ENCODE data around the gene CHAC2. TPM values are rescaled to one million over a fixed set of nuclear protein-coding genes. Genes with fewer than 3 reads are reported as not detected.

The CHAC2 gene
- total and polyA plus RNA-seq, 9 of the 15 experiments (the other 6 are each of a cell fraction or from before 2014, with no cell fraction given): 9.8 to 35.6 (median 18.2) TPM

GRCh38 chr2:53753041-53753440 is 14.6 kb upstream of the CHAC2 start:
- FAIRE-seq (no peak), ATAC-seq (no peak), DNase-seq (ENCODE audit: extremely low read depth in 1 of 4, low spot score in 3 of 4) (no peak)
- intact Hi-C loops (cut with micrococcal nuclease): no loop called here
- in situ Hi-C loops (cut with MboI): no loop called here
- H3K4me3 ChIP-seq: no peak overlapping the region
- H3K27me3 ChIP-seq (ENCODE audit: control insufficient read depth in 2 of 2, insufficient read depth in 2 of 2, low read length in 2 of 2): no peaks in the 10 kb centered on the region
- H2AFZ ChIP-seq (ENCODE audit: low read depth, low read length): no peak overlapping the region
- H3K4me1 ChIP-seq (replicated peaks in 1 of 2; ENCODE audit: control insufficient read depth in 2 of 2, insufficient read depth in 2 of 2, low read length in 2 of 2): no peaks in the 10 kb centered on the region
- H3K9me1 ChIP-seq (ENCODE audit: control insufficient read depth, insufficient read depth, low read length): no peaks in the 10 kb centered on the region
- H3K9me3 ChIP-seq (replicated peaks; ENCODE audit: control insufficient read depth, insufficient read depth, low read depth, low read length): no peaks in the 10 kb centered on the region
- no peak overlapping the region for H3K9ac ChIP-seq (ENCODE audit: insufficient read depth in 1 of 2, low read depth in 2 of 2, low read length in 2 of 2)
- ChIA-PET POLR2A (no interaction called here), CTCF (ENCODE audit: low intra/inter-chr PET ratio) (no interaction called here)
- BruUV-seq (replicated peaks): no TSS peak
- TF ChIP-seq ZNF57 (CRISPR knock-in tag; IDR thresholded peaks at IDR 0.05) (no peak), RBM15 (IDR thresholded peaks at IDR 0.05; ENCODE audit: insufficient read depth, low read length) (no peak), ZNF311 (CRISPR knock-in tag; IDR thresholded peaks at IDR 0.05) (no peak), NFE2L1 (tag; IDR thresholded peaks at IDR 0.05; ENCODE audit: borderline replicate concordance, low read depth) (no peak)
- TF ChIP-seq, protein P1, sequence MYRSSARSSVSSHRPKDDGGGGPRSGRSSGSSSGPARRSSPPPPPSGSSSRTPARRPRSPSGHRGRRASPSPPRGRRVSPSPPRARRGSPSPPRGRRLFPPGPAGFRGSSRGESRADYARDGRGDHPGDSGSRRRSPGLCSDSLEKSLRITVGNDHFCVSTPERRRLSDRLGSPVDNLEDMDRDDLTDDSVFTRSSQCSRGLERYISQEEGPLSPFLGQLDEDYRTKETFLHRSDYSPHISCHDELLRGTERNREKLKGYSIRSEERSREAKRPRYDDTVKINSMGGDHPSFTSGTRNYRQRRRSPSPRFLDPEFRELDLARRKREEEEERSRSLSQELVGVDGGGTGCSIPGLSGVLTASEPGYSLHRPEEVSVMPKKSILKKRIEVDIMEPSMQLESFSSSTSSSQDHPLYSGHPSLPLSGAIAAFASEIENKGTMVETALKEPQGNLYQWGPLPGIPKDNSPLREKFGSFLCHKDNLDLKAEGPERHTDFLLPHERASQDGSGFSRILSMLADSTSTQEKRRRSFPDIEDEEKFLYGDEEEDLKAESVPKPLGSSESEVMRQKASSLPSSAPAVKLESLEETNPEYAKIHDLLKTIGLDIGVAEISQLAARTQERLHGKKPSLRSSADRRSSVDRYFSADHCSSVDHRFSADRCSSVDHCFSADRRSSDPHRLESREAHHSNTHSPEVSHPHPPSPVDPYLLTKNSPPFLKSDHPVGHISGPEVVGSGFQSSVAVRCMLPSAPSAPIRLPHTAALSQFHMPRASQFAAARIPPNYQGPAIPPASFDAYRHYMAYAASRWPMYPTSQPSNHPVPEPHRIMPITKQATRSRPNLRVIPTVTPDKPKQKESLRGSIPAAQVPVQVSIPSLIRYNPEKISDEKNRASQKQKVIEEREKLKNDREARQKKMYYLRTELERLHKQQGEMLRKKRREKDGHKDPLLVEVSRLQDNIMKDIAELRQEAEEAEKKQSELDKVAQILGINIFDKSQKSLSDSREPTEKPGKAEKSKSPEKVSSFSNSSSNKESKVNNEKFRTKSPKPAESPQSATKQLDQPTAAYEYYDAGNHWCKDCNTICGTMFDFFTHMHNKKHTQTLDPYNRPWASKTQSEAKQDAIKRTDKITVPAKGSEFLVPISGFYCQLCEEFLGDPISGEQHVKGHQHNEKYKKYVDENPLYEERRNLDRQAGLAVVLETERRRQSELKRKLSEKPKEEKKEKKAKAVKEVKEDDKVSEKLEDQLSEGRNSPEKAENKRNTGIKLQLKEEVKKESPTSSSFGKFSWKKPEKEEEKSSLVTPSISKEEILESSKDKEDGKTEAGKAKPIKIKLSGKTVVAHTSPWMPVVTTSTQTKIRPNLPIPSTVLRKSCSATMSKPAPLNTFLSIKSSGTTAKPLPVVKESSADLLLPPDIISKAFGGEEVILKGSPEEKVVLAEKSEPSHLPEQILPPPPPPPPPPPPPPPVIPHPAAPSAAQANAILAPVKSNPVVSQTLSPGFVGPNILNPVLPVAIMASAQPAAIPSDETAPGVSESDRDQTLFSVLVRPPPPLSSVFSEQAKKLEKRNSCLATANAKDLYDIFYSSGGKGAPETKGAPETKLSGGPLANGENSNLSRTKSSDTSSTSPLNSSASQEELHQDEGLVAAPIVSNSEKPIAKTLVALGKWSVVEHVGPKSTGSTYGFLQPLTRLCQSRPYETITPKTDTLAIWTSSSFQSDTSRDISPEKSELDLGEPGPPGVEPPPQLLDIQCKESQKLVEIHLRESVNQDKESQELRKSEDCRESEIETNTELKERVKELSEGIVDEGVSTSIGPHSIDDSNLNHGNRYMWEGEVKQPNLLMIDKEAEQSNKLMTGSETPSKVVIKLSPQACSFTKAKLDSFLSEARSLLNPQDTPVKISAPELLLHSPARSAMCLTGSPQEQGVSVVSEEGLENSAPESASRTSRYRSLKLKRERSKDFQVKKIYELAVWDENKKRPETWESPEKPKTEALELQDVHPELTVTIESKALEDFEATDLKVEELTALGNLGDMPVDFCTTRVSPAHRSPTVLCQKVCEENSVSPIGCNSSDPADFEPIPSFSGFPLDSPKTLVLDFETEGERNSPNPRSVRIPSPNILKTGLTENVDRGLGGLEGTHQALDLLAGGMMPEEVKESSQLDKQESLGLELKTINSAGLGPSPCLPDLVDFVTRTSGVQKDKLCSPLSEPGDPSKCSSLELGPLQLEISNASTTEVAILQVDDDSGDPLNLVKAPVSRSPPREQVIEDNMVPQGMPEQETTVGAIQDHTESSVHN (IDR thresholded peaks at IDR 0.05; ENCODE audit: borderline replicate concordance in 1 of 2, low read depth in 1 of 2): no peak
- H3K79me2 ChIP-seq (ENCODE audit: control insufficient read depth, insufficient read depth, low read length): no peaks in the 10 kb centered on the region
- no peak overlapping the region for H3K4me2 ChIP-seq (ENCODE audit: insufficient read depth, low read length)
- H3K27ac ChIP-seq (ENCODE audit: extremely low read depth, low read depth, low read length): no peak overlapping the region
- H3K36me3 ChIP-seq (ENCODE audit: control insufficient read depth, insufficient read depth, low read length): peaks cover 14% of the 10 kb centered on the region; the same call in 2 of the 3 replicates
- no peaks in the 10 kb centered on the region for H4K20me1 ChIP-seq (replicated peaks; ENCODE audit: control insufficient read depth, insufficient read depth, low read length)

Measured in K562 (cell line).